Right renal cortex interstitium (tissue), 3 donors: ENCODE results near the gene SERHL2. TPM values are rescaled to one million over a fixed set of nuclear protein-coding genes. Genes with fewer than 3 reads are reported as not detected.

Experiments
- polyA plus RNA-seq, 3 donors: library from polyadenylated mRNA; unstranded; fragments of 120-200 nt; gene quantifications; one replicate each; pipeline ENCODE4 v1.2.1, GENCODE V29; 2013; ENCODE audit not compliant: insufficient read length in 3 of 3

Gene SERHL2
- polyA plus RNA-seq, 3 donors: 5.6 to 7.8 (median 7.3) TPM

Other genes with a start within 250 kb of the SERHL2 start
- under 1 TPM; 0.72 to 0.96 (median 0.75) TPM for gene NFAM1, start 121.6 kb upstream of the SERHL2 start, polyA plus RNA-seq
- gene RRP7A, start 34.2 kb upstream of the SERHL2 start, polyA plus RNA-seq: 10 to 100 TPM; 28.1 to 34.1 (median 30.7) TPM
- gene POLDIP3, start 60.9 kb downstream of the SERHL2 start, polyA plus RNA-seq: 100 to 1,000 TPM; 122 to 125 (median 122) TPM
- not detected for gene ATP5MGL, start 86.6 kb downstream of the SERHL2 start, polyA plus RNA-seq
- gene CYB5R3, start 95.4 kb downstream of the SERHL2 start, polyA plus RNA-seq: 100 to 1,000 TPM; 130 to 149 (median 146) TPM
- 10 to 100 TPM; 14.0 to 18.7 (median 14.1) TPM for gene A4GALT, start 166.9 kb downstream of the SERHL2 start, polyA plus RNA-seq